GM15510 (cell line): ENCODE measurements around the gene CXorf65.

Experiments
- POLR2A ChIP-seq: IDR thresholded peaks from 3 replicates; pipeline ENCODE4 v1.6.1; 2011; ENCODE audit warnings: borderline replicate concordance; ENCODE audit not compliant: insufficient read length; ENCODE audit errors: extremely low read depth

CXorf65 gene

GRCh38 chrX:71095981-71096759 lies 10.4 kb downstream of the CXorf65 start:
- no peak for TF ChIP-seq POLR2A

DNA sequence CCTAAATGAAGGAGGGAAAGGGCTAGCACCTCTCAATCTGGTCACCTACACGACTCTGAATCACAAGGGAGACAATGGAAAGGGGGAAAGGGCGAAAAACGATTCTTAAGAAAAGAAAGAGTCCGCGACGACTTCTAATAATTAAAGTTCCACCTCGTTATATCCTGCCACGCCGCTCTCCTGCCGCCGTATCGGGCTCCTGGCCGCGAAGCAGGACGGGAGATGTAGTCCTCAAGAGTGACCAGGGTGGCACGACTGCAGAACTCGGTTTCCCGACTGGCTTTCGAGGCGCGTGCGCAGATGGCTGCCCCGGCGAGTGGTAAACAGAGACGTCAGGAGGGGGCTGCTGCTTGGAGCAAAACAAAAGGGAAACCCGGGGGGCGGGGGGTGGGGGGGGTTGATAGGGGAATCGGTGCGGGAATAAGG lies 11.0 kb downstream of the CXorf65 start, which contains the start of gene FOXO4:
Gene FOXO4 (plus strand): TSS at position 297 of the 426 bp plus-strand sequence. CDS start 678 bp downstream, outside the sequence.
- peak; percentile 67 for TF ChIP-seq POLR2A

GRCh38 chrX:71095033-71095432 lies 11.5 kb downstream of the CXorf65 start:
- no peak for TF ChIP-seq POLR2A

GRCh38 chrX:71091263-71091662 lies 15.3 kb downstream of the CXorf65 start:
- no peak for TF ChIP-seq POLR2A

- no peak for TF ChIP-seq POLR2A
These were observed 20.6 kb downstream of the CXorf65 start for GRCh38 chrX:71085900-71086299.

DNA sequence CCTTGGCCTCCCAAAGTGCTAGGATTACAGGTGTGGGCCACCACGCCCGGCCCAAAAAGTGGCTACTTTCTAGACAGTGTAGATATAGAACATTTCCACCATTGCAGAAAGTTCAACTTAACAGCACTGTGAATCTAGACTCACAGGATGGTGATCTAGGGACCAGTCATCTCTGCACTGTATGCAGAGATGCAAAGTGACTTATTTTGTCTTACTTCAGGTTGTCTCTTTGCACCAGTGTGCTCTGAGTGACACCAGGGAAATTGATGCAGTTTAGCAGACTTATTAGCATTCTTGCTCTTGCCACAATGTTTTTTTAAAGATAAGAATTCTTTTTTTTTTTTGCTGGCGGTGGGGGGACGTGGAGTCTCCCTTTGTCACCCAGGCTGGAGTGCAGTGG lies 23.7 kb downstream of the CXorf65 start:
- no peak for TF ChIP-seq POLR2A

- no peak for TF ChIP-seq POLR2A
These were observed 24.4 kb downstream of the CXorf65 start for GRCh38 chrX:71082124-71082647.

DNA sequence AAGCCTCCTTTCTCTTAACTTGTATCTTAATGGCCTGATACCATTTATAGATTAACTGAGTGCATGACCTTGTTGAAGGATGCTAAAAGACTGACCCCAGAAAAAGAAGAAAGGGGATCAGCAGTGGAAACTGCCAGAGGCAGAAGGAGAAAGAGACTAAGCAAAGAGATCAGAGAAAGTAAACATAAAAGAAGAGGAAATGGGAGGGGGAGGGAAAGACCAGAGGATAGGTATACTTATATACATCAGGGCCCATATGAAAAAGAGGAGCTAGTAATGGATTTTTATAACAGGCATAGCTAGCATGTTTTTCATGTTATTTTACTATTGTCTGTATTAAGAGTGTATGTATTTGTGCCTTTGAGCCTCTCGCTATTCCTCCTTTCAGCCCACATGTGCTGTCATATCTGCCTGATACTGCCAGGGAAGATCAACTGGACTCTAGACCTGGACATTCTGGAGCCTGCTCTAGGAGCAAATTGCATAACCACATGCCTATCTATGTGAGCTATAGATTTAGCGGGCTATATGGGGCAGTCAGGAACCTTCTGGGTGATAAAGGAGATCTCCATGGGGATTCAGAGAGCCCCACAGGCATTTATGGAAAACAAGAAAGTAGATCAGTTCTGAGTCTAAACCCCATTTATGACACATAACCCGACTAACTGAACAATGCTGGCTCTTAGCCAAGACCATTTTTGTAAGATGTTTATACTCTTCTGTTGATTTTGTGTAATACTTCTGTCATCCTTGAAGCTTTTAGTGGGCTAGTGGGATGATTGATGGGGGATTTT lies 25.0 kb downstream of the CXorf65 start:
- TF ChIP-seq POLR2A: no peak

DNA sequence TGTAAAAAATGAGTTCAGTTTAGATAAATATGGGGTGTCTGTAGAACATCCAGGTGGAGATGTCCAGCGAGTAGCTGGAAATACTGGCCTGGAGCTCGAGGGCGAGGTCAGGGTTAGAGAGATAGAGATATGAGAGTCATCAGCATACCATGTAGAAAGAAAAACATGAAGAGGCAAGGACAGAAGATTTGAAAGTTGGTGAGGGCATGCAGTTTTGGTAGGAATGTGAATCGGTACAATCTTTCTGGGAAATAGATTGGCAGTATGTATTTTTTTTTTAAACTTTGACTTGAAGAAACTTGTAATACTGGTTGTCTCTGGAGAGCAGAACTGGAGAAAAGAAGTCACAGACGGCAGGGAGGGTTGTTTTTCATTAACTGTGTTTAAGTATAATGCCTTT lies 36.0 kb downstream of the CXorf65 start:
- no peak for TF ChIP-seq POLR2A

GRCh38 chrX:71068044-71068918 lies 38.3 kb downstream of the CXorf65 start, which contains the start of gene SNX12:
SNX12 (minus strand) TSS chrX:71068334; CDS start chrX:71068306, 28 bp downstream.
- TF ChIP-seq POLR2A: peak; percentile 72

GRCh38 chrX:71067712-71068043 lies 38.9 kb downstream of the CXorf65 start:
- no peak for TF ChIP-seq POLR2A

GRCh38 chrX:71067089-71067488 lies 39.5 kb downstream of the CXorf65 start:
- TF ChIP-seq POLR2A: no peak

DNA sequence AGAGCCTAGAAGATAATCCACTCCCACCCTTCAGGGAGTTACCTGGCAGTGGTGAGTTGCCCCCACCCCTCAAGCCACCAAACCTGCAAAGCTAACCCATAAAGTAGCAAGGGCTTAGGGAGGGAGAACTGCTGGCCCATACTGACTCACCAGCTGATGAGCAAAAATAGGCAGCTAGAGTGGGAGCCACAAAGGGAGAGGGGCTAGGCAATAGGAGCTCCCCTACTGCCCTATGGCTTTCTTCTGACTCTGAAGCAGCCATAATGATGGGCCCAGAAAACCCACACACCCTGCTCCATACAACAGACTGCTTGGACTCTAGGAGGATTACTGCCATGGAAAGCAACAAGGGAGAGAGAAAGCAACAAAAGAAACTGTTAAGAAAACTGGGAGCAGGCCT lies 46.4 kb downstream of the CXorf65 start:
- TF ChIP-seq POLR2A: no peak

GRCh38 chrX:71057848-71058530 lies 48.6 kb downstream of the CXorf65 start:
- TF ChIP-seq POLR2A: no peak
